HL-60 (cell line): ENCODE results near the gene ID2.

Source experiments
- DNase-seq, 2 experiments: peaks; one replicate each; pipeline ENCODE4 v3.0.0-alpha.2; 2010 to 2020; ENCODE audit warnings: low read depth in 1 of 2, low spot score in 1 of 2
- H3K27ac ChIP-seq: fragments of 250-450 bp; sonication (Bioruptor Pico); replicated peaks from 2 replicates; pipeline ENCODE4 v1.5.1; 2020; ENCODE audit warnings: mild to moderate bottlenecking, moderate library complexity
- H3K27me3 ChIP-seq: fragments of 250-450 bp; sonication (Bioruptor Pico); 2 replicates; pipeline ENCODE4 v1.5.1; 2021; ENCODE audit warnings: mild to moderate bottlenecking, moderate library complexity; ENCODE audit not compliant: insufficient read depth, poor library complexity, severe bottlenecking
- H3K4me3 ChIP-seq: replicated peaks from 2 replicates; pipeline ENCODE4 v1.5.1; 2011; ENCODE audit warnings: mild to moderate bottlenecking, control low read depth, low read length; ENCODE audit not compliant: insufficient read depth
- CTCF ChIP-seq: IDR thresholded peaks from one replicate; pipeline ENCODE4 v1.5.1; 2011; ENCODE audit warnings: low read length, control low read depth, inconsistent platforms; ENCODE audit not compliant: insufficient read depth
- GABPA ChIP-seq: IDR thresholded peaks from 2 replicates; pipeline ENCODE4 v1.6.1; 2012; ENCODE audit warnings: low read depth
- POLR2AphosphoS5 ChIP-seq: IDR thresholded peaks from 2 replicates; pipeline ENCODE4 v1.6.1; 2012; ENCODE audit warnings: low read depth
- REST ChIP-seq: IDR thresholded peaks from 2 replicates; pipeline ENCODE4 v1.6.1; 2012; ENCODE audit warnings: low read depth; ENCODE audit not compliant: insufficient replicate concordance
- SPI1 ChIP-seq: IDR thresholded peaks from 2 replicates; pipeline ENCODE4 v1.6.1; 2012; ENCODE audit warnings: low read depth, mild to moderate bottlenecking, borderline replicate concordance

The ID2 gene

GRCh38 chr2:8646731-8647461 is 35.0 kb upstream of the ID2 start:
- Histone ChIP-seq H3K27me3 (no peaks in the 10 kb centered on the region), H3K4me3 (no peak overlapping the region), H3K27ac (no peak overlapping the region)
- DNase-seq: no peak
- no peak for TF ChIP-seq POLR2AphosphoS5
- TF ChIP-seq REST: no peak
- TF ChIP-seq GABPA: no peak
- no peak; the same call in 1 of the 2 replicates for TF ChIP-seq SPI1
- no peak for TF ChIP-seq CTCF

- TF ChIP-seq SPI1 (no peak), POLR2AphosphoS5 (no peak), CTCF (no peak), GABPA (no peak), REST (no peak)
- DNase-seq: no peak
- Histone ChIP-seq H3K4me3 (no peak overlapping the region), H3K27me3 (no peaks in the 10 kb centered on the region), H3K27ac (no peak overlapping the region)
These were observed 34.4 kb upstream of the ID2 start for GRCh38 chr2:8647462-8647857.

- TF ChIP-seq SPI1: no peak
- TF ChIP-seq REST: no peak
- TF ChIP-seq GABPA: no peak
- no peak for TF ChIP-seq POLR2AphosphoS5
- no peaks in the 10 kb centered on the region for H3K27me3 ChIP-seq
These were observed 33.2 kb upstream of the ID2 start for GRCh38 chr2:8648441-8649213.

More at GRCh38 chr2:8648441-8649213, 33.2 kb upstream of the ID2 start:
- DNase-seq: no peak
- Histone ChIP-seq H3K27ac (no peak overlapping the region), H3K4me3 (no peak overlapping the region)
